ENCODE data around the gene FARS2. TPM values are rescaled to one million over a fixed set of nuclear protein-coding genes. Genes with fewer than 3 reads are reported as not detected.
A peak's percentile ranks its signal among the peaks of the same experiment; 100 is the strongest.

FARS2 gene
- total RNA-seq, 2 donors from 2014 or later = 16.2 to 18.3 TPM

DNA sequence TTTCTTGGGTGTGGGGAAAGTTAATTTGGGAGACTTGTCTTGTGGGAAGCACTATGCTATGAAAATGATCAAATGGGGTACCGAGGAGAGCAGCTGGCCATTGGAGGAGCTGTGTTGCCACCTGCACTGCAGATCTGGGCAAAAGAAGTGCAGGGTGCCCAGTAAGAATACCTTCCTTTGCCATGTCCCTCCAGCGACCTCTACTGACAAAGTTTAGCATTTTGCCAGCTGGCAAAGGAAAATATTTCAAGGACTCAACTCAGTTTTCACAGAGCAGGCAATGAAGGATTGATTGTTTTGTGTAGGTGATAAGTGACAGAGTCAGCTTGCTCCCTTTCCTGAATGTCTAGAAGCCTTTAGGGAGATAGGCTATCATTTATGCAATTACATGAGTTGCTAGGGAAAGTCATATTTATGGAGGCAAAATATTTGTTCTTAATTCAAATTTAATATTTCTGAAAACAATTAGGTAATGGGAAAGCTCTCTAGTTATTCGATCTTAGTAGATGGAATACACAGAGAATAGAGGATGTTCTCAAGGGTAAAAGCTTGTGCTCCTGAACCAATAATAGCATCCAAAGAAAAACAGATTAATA lies 118.4 kb downstream of the FARS2 start:
- no peaks in the 10 kb centered on the region for H3K36me3 ChIP-seq (ENCODE audit: control insufficient read depth, insufficient read depth, low read length)
- no peak overlapping the region for H3K4me3 ChIP-seq (ENCODE audit: low read length)
- H3K4me3 Mint-ChIP-seq = no peak overlapping the region
- H3K9me3 ChIP-seq (ENCODE audit: control insufficient read depth, low read length) = no peaks in the 10 kb centered on the region
- no peak overlapping the region for H3K27ac ChIP-seq (ENCODE audit: low read depth, low read length)
- H3K27me3 ChIP-seq (ENCODE audit: control insufficient read depth, insufficient read depth, low read length, poor library complexity, severe bottlenecking) = no peaks in the 10 kb centered on the region
- no peaks in the 10 kb centered on the region for H3K4me1 ChIP-seq (ENCODE audit: control insufficient read depth, insufficient read depth, low read length)
- no peaks in the 10 kb centered on the region for H3K36me3 Mint-ChIP-seq (ENCODE audit: low read depth)
- no peaks in the 10 kb centered on the region for H3K9me3 Mint-ChIP-seq
- H3K9ac ChIP-seq (ENCODE audit: extremely low read depth, low read length, poor library complexity, severe bottlenecking) = no peak overlapping the region
- 44 to 60% methylated on average over 2 to 3 of the region's 3 CpGs for WGBS, 2 experiments (ENCODE audit: insufficient coverage in 1 of 2, insufficient read length in 1 of 2)
- DNase-seq = peak; percentile 83
- H3K4me1 Mint-ChIP-seq = no peaks in the 10 kb centered on the region
- H3K27me3 Mint-ChIP-seq (ENCODE audit: insufficient read depth) = no peaks in the 10 kb centered on the region
- H3K27ac Mint-ChIP-seq = no peak overlapping the region
- TF ChIP-seq CTCF (conservative IDR thresholded peaks at IDR 0.05) = peak; percentile 79

GRCh38 chr6:5383856-5384255 lies 122.5 kb downstream of the FARS2 start:
- H3K9me3 ChIP-seq (ENCODE audit: control insufficient read depth, low read length) = no peaks in the 10 kb centered on the region
- H3K9ac ChIP-seq (ENCODE audit: extremely low read depth, low read length, poor library complexity, severe bottlenecking) = no peak overlapping the region
- no peak overlapping the region for H3K4me3 ChIP-seq (ENCODE audit: low read length)
- no peak overlapping the region for H3K27ac ChIP-seq (ENCODE audit: low read depth, low read length)
- Mint-ChIP-seq H3K27ac (no peak overlapping the region), H3K9me3 (no peaks in the 10 kb centered on the region), H3K4me3 (no peak overlapping the region), H3K27me3 (ENCODE audit: insufficient read depth) (no peaks in the 10 kb centered on the region), H3K4me1 (peaks cover 5% of the 10 kb centered on the region), H3K36me3 (ENCODE audit: low read depth) (no peaks in the 10 kb centered on the region)
- 96 to 100% methylated on average over 1 of the region's 1 CpG for WGBS, 2 experiments (ENCODE audit: insufficient coverage in 1 of 2, insufficient read length in 1 of 2)
- H3K36me3 ChIP-seq (ENCODE audit: control insufficient read depth, insufficient read depth, low read length) = no peaks in the 10 kb centered on the region
- no peaks in the 10 kb centered on the region for H3K27me3 ChIP-seq (ENCODE audit: control insufficient read depth, insufficient read depth, low read length, poor library complexity, severe bottlenecking)
- DNase-seq = no peak
- H3K4me1 ChIP-seq (ENCODE audit: control insufficient read depth, insufficient read depth, low read length) = no peaks in the 10 kb centered on the region
- no peak for TF ChIP-seq CTCF (conservative IDR thresholded peaks at IDR 0.05)

DNA sequence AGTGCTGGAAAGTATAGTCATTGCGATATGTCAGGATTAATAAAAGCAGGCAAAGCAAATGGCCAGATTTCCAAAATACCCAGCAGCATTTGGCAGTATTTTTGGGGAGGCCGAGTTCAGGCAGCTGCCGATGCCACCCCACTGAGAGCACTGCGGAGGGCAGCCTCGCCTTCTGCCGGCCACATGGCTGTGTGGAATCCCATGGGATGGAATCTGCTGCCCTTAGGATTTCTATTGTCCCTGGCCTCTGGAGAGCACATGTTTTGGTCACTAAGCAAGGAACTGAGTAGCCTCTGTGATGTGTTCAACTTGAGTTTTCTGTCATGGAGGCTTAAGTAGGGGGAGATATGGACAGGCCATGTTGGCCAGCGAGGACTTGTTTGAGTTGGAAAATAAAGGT lies 123.0 kb downstream of the FARS2 start:
- Mint-ChIP-seq H3K4me3 (no peak overlapping the region), H3K9me3 (no peaks in the 10 kb centered on the region), H3K27ac (no peak overlapping the region), H3K4me1 (peaks cover 5% of the 10 kb centered on the region), H3K36me3 (ENCODE audit: low read depth) (no peaks in the 10 kb centered on the region), H3K27me3 (ENCODE audit: insufficient read depth) (no peaks in the 10 kb centered on the region)
- no peak overlapping the region for H3K9ac ChIP-seq (ENCODE audit: extremely low read depth, low read length, poor library complexity, severe bottlenecking)
- no peak for DNase-seq
- WGBS, 2 experiments (ENCODE audit: insufficient coverage in 1 of 2, insufficient read length in 1 of 2) = 80 to 91% methylated on average over 4 to 7 of the region's 7 CpGs
- TF ChIP-seq CTCF (conservative IDR thresholded peaks at IDR 0.05) = no peak
- no peaks in the 10 kb centered on the region for H3K4me1 ChIP-seq (ENCODE audit: control insufficient read depth, insufficient read depth, low read length)
- H3K27me3 ChIP-seq (ENCODE audit: control insufficient read depth, insufficient read depth, low read length, poor library complexity, severe bottlenecking) = no peaks in the 10 kb centered on the region
- no peaks in the 10 kb centered on the region for H3K36me3 ChIP-seq (ENCODE audit: control insufficient read depth, insufficient read depth, low read length)
- no peak overlapping the region for H3K27ac ChIP-seq (ENCODE audit: low read depth, low read length)
- no peaks in the 10 kb centered on the region for H3K9me3 ChIP-seq (ENCODE audit: control insufficient read depth, low read length)
- H3K4me3 ChIP-seq (ENCODE audit: low read length) = no peak overlapping the region
